HepG2 (cell line): ENCODE data around the gene ATP9A. TPM values are rescaled to one million over a fixed set of nuclear protein-coding genes. Genes with fewer than 3 reads are reported as not detected.

Experiments
- CBFB ChIP-seq: sonication (generic); formaldehyde crosslinking; IDR thresholded peaks from 2 replicates; pipeline ENCODE4 v1.4.0; 2020; ENCODE audit warnings: missing genetic modification reagents
- CREB3 ChIP-seq: sonication (generic); formaldehyde crosslinking; IDR thresholded peaks from 2 replicates; pipeline ENCODE4 v1.5.0; 2020; ENCODE audit warnings: missing genetic modification reagents
- FOXA3 ChIP-seq: IDR thresholded peaks from 2 replicates; pipeline ENCODE4 v1.6.1; 2016; ENCODE audit warnings: missing genetic modification reagents, missing compliant biosample characterization
- GMEB2 ChIP-seq: IDR thresholded peaks from 2 replicates; pipeline ENCODE4 v1.6.1; 2016; ENCODE audit warnings: missing biosample characterization, missing genetic modification reagents, low read depth
- HDAC1 ChIP-seq: sonication (generic); formaldehyde crosslinking; IDR thresholded peaks from 2 replicates; pipeline ENCODE4 v1.5.1; 2020; ENCODE audit warnings: mild to moderate bottlenecking, missing genetic modification reagents
- HMG20A ChIP-seq: IDR thresholded peaks from 2 replicates; pipeline ENCODE4 v1.6.1; 2016; ENCODE audit warnings: borderline replicate concordance
- HOXA3 ChIP-seq: sonication (generic); formaldehyde crosslinking; IDR thresholded peaks from 2 replicates; pipeline ENCODE4 v1.5.0; 2020; ENCODE audit warnings: missing genetic modification reagents
- JDP2 ChIP-seq: sonication (generic); formaldehyde crosslinking; IDR thresholded peaks from 2 replicates; pipeline ENCODE4 v1.8.1; 2022; ENCODE audit warnings: missing genetic modification reagents, borderline replicate concordance
- KLF9 ChIP-seq: IDR thresholded peaks from 2 replicates; pipeline ENCODE4 v1.6.1; 2016; ENCODE audit warnings: low read depth
- LCORL ChIP-seq, 2 experiments: fragments of 450-650 bp in 1 of 2; sonication (generic) in 1 of 2; formaldehyde crosslinking in 1 of 2; IDR thresholded peaks; 2 replicates each; pipeline versions ENCODE4 v1.5.0 to v1.6.1; 2017 to 2020; ENCODE audit warnings: antibody characterized with exemption in 1 of 2, missing genetic modification reagents in 1 of 2
- NR1H2 ChIP-seq: sonication (generic); formaldehyde crosslinking; IDR thresholded peaks from 2 replicates; pipeline ENCODE4 v1.8.1; 2022; ENCODE audit warnings: low read depth, missing genetic modification reagents, borderline replicate concordance
- PAXIP1 ChIP-seq: sonication (generic); formaldehyde crosslinking; conservative IDR thresholded peaks from 2 replicates; pipeline ENCODE4 v1.4.0; 2020; ENCODE audit warnings: mild to moderate bottlenecking, missing genetic modification reagents, moderate library complexity
- RXRA ChIP-seq: sonication (generic); formaldehyde crosslinking; IDR thresholded peaks from 2 replicates; pipeline ENCODE4 v1.5.1; 2020; ENCODE audit warnings: missing genetic modification reagents
- SALL2 ChIP-seq: sonication (generic); formaldehyde crosslinking; IDR thresholded peaks from 2 replicates; pipeline ENCODE4 v1.8.1; 2023; ENCODE audit warnings: mild to moderate bottlenecking, missing genetic modification reagents, inconsistent platforms
- TBX2 ChIP-seq: sonication (generic); formaldehyde crosslinking; IDR thresholded peaks from 2 replicates; pipeline ENCODE4 v1.5.0; 2020; ENCODE audit warnings: missing genetic modification reagents, mild to moderate bottlenecking, borderline replicate concordance
- TERF1 ChIP-seq: sonication (generic); formaldehyde crosslinking; IDR thresholded peaks from 2 replicates; pipeline ENCODE4 v1.8.0; 2022; ENCODE audit warnings: mild to moderate bottlenecking, missing genetic modification reagents, moderate library complexity
- THAP8 ChIP-seq: sonication (generic); formaldehyde crosslinking; IDR thresholded peaks from 2 replicates; pipeline ENCODE4 v1.5.1; 2020; ENCODE audit warnings: missing genetic modification reagents, mild to moderate bottlenecking, borderline replicate concordance
- ZBTB3 ChIP-seq: sonication (generic); formaldehyde crosslinking; IDR thresholded peaks from 2 replicates; pipeline ENCODE4 v1.4.0; 2020; ENCODE audit warnings: low read depth, mild to moderate bottlenecking, moderate library complexity, missing genetic modification reagents, borderline replicate concordance
- ZFAT ChIP-seq: sonication (generic); formaldehyde crosslinking; conservative IDR thresholded peaks from 2 replicates; pipeline ENCODE4 v1.8.1; 2023; ENCODE audit warnings: missing genetic modification reagents, inconsistent platforms
- ZMYM2 ChIP-seq: sonication (generic); formaldehyde crosslinking; IDR thresholded peaks from 2 replicates; pipeline ENCODE4 v1.8.0; 2022; ENCODE audit warnings: mild to moderate bottlenecking, missing genetic modification reagents
- ZNF556 ChIP-seq: sonication (generic); formaldehyde crosslinking; IDR thresholded peaks from 2 replicates; pipeline ENCODE4 v1.4.0; 2020; ENCODE audit warnings: mild to moderate bottlenecking, missing genetic modification reagents, borderline replicate concordance
- ZNF564 ChIP-seq: sonication (generic); formaldehyde crosslinking; IDR thresholded peaks from 2 replicates; pipeline ENCODE4 v1.8.1; 2023; ENCODE audit warnings: mild to moderate bottlenecking, missing genetic modification reagents
- ZNF75D ChIP-seq: sonication (generic); formaldehyde crosslinking; IDR thresholded peaks from 2 replicates; pipeline ENCODE4 v1.8.1; 2023; ENCODE audit warnings: missing genetic modification reagents, mild to moderate bottlenecking, borderline replicate concordance
- polyA plus RNA-seq, 8 experiments: library from polyadenylated mRNA; depleted of rRNA in 3 of 8; stranded (reverse) in 7 of 8; unstranded in 1 of 8; fragments of >200 nt; fragmentation: Illumina TruSeq in 4 of 8; extraction: Trizol in 4 of 8; gene quantifications; 2 replicates each; pipeline versions ENCODE4 v1.2.1 to v1.2.3, GENCODE V29; 2011 to 2016; ENCODE audit warnings: low read depth in 4 of 8, missing spikeins in 1 of 8, mixed read lengths in 1 of 8; ENCODE audit not compliant: insufficient read depth in 1 of 8
- total RNA-seq, 5 experiments: library from RNA; depleted of rRNA; stranded (reverse); fragments of >200 nt; fragmentation: Illumina TruSeq; extraction: Trizol; gene quantifications; 2 replicates each; pipeline ENCODE4 v1.2.3, GENCODE V29; 2016; ENCODE audit warnings: low read depth in 1 of 5

The ATP9A gene
- total and polyA plus RNA-seq, 2 of the 13 experiments (the other 11 are each of a cell fraction or from before 2014, with no cell fraction given), result 11.8 to 18.5 TPM

- peak; percentile 58 for TF ChIP-seq FOXA3
- no peak for TF ChIP-seq JDP2 (CRISPR knock-in tag)
- TF ChIP-seq ZBTB3, result no peak
- TF ChIP-seq RXRA, result no peak
- TF ChIP-seq HMG20A (CRISPR knock-in tag), result peak; percentile 43; the same call in 1 of the 2 replicates
- no peak for TF ChIP-seq HDAC1 (CRISPR knock-in tag)
- TF ChIP-seq GMEB2 (CRISPR knock-in tag), result no peak
- TF ChIP-seq ZMYM2 (CRISPR knock-in tag), result no peak
- TF ChIP-seq SALL2 (CRISPR knock-in tag), result no peak
- no peak; the same call in 1 of the 2 replicates for TF ChIP-seq HOXA3
- TF ChIP-seq ZFAT, result no peak
- no peak for TF ChIP-seq CBFB (CRISPR knock-in tag)
- peak; percentile 51; the same call in 1 of the 2 replicates for TF ChIP-seq TBX2 (CRISPR knock-in tag)
- no peak for TF ChIP-seq ZNF75D
- TF ChIP-seq ZNF556 (CRISPR knock-in tag), result no peak
- TF ChIP-seq LCORL (IDR thresholded peaks at IDR 0.05), result no peak
- peak; percentile 80; the same call in 1 of the 2 replicates for TF ChIP-seq LCORL (CRISPR knock-in tag; IDR thresholded peaks at IDR 0.05)
- TF ChIP-seq CREB3 (CRISPR knock-in tag), result no peak
- TF ChIP-seq TERF1 (CRISPR knock-in tag), result no peak
- peak; percentile 29 for TF ChIP-seq PAXIP1 (CRISPR knock-in tag)
- no peak for TF ChIP-seq NR1H2 (CRISPR knock-in tag)
- TF ChIP-seq ZNF564, result no peak
- no peak for TF ChIP-seq KLF9
- TF ChIP-seq THAP8 (CRISPR knock-in tag), result no peak
These were observed 42.5 kb downstream of the ATP9A start (continued) for GRCh38 chr20:51725584-51726176.
